HG03095 (cell line): ENCODE measurements around the gene ATP11A.
"Not testable (repeated sequence)": the region's sequence is repeated elsewhere in the genome, so short reads cannot be mapped to it uniquely, and the experiment has no call there.

ENCODE experiments used
- ATAC-seq: cut with Tn5 transposase; IDR thresholded peaks from one replicate; pipeline ENCODE4 v1.9.1; 2021; ENCODE audit warnings: moderate library complexity; ENCODE audit not compliant: unreplicated experiment

Gene ATP11A

DNA sequence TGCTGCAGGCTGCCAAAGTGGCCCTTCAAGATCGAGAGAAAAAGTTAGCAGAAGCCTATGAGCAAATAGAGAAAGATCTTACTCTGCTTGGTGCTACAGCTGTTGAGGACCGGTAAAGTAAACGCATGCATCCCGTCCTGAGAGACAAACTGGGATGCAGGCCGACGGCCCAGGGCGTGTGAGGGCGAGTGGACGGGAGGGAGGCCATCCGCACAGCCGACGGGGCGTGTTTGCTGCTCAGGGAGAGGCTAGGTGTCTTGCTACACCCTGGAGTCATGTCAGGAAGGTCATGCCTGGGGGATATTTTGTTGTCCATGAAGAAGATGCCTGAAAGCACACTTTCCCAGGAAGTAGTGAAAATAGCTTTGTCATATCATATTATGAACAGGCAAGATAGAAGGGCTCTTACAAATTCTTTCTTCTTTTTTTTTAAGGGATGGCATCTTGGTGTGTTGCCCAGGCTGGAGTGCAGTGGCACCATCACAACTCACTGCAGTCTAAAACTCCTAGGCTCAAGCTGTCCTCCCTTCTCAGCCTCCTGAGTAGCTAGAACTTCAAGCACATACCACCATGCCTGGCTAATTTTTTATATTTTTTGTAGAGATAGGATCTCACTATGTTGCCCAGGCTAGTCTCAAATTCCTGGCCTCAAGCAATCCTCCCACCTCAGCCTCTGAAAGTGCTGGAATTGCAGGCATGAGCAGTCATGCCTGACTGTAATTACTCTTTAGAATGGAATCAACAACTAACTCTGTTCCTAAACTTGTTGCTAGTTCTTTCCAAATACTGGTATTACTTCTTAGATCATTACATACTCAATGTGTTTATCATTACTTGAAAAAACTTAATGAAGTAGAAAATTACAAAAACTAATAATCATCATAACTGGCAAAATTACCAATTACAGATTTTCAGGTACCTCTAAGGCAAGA lies 161.5 kb downstream of the ATP11A start:
- ATAC-seq = no peak

DNA sequence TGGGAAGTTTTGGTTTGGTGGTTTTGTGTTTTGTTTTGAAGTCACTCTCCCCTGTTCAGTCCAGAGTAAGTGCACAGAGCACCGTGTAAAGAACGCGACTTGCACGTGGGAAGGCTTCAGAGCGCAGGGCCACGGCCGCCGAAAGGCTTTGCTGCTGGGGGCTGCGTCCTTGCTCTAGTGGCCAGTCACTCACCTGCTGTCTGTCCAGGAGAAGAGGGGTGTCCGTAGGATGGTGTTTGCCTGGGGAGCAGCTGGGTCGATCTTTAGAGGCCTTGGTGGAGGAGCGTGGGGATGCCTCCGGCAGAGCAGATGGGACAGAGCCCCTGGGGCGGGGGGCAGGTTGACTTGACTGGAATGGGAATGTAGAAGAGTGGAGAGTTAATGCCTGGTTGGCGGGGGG lies 162.6 kb downstream of the ATP11A start:
- ATAC-seq = no peak

DNA sequence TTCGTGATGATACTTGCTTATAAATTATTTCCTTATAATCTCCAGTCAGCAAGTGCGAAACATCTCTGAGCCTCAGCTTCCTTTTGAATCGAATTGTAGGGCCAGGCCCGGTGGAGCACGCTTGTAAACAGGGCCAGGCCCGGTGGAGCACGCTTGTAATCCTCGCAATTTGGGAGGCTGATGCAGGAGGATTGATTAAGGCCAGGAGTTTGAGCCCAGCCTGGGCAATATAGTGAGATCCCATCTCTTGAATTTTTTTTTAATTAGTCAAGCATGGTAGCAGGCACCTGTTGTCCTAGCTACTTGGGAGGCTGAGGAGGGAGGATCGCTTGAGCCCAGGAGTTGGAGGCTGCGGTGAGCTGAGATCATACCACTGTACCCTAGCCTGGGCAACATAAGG lies 163.0 kb downstream of the ATP11A start:
- ATAC-seq = no peak

DNA sequence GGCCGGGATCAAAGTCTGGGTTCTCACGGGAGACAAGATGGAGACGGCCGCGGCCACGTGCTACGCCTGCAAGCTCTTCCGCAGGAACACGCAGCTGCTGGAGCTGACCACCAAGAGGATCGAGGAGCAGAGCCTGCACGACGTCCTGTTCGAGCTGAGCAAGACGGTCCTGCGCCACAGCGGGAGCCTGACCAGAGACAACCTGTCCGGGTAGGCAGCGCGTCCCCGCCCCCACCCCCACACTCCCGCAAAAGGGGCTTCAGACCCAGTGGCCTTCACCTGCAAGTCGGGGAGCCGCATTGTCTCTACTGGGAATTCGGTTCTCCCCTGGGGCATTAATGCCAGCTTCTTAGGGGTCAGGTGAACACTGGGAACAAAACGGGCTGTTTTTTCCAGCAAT lies 164.5 kb downstream of the ATP11A start:
- ATAC-seq = no peak

DNA sequence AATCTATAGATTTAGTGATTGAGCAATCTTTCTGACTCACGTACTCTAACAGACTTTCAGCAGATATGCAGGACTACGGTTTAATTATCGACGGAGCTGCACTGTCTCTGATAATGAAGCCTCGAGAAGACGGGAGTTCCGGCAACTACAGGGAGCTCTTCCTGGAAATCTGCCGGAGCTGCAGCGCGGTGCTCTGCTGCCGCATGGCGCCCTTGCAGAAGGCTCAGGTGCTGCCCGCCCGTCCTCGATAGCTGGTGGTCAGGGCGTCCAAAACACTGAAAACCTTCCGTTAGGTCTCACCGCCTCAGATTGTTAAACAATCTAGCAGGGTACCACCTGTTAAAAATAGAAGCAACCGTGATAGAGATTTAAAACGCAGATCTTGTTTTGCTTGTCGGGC lies 166.0 kb downstream of the ATP11A start:
- ATAC-seq = no peak

GRCh38 chr13:112857914-112858490 lies 168.2 kb downstream of the ATP11A start:
- ATAC-seq = no peak

GRCh38 chr13:112859128-112859816 lies 169.4 kb downstream of the ATP11A start:
- ATAC-seq = no peak

- ATAC-seq = peak; percentile 98
These were observed 170.0 kb downstream of the ATP11A start for GRCh38 chr13:112859817-112860190.

DNA sequence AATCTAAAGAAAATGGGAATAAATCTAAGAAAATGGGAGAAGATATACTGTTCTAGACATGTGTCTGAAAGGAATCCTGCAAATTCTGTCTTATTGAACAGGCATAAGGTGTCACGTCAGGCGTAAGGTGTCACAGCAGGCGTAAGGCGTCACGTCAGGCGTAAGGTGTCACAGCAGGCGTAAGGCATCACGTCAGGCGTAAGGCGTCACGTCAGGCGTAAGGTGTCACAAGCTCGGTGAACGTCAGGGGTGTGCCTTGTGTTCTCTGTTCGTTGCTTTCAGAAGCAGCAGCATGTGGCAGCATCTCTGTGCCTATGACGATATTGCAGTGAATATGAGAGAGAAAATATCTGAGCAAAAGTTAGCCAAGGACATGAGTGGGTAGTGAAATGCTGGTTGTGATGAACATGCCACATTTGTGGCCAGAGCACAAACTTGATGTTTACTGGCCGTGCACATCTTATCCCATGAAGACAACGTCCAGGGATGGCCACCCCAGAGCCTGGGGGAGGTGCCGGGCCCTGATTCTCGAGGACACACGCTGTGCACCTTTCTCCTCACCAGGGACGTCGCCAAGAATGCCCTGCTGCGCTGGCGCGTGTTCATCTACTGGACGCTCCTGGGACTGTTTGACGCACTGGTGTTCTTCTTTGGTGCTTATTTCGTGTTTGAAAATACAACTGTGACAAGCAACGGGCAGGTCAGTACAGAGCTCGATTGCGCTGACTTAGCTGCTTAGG lies 172.2 kb downstream of the ATP11A start:
- ATAC-seq = no peak

DNA sequence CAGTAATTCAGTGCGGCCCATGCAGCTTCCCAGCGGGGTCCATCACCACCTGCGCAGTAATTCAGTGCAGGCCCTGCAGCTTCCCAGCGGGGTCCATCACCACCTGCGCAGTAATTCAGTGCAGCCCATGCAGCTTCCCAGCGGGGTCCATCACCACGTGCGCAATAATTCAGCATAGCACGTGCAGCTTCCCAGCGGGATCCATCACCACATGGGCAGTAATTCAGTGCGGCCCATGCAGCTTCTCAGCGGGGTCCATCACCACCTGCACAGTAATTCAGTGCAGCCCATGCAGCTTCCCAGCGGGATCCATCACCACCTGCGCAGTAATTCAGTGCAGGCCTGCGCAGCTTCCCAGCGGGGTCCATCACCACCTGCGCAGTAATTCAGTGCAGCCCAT lies 173.5 kb downstream of the ATP11A start:
- ATAC-seq = not testable (repeated sequence)

DNA sequence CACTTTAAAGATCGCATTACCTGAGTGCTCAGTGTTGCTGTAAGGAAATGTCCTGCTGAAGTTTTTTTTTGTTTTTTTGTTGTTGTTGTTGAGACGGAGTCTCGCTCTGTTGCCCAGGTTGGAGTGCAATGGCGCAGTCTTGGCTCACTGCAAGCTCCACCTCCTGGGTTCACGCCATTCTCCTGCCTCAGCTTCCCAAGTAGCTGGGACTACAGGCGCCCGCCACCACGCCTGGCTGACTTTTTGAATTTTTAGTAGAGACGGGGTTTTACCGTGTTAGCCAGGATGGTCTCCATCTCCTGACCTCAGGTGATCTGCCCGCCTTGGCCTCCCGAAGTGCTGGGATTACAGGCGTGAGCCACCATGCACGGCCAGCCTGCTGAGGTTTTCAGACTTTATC lies 175.6 kb downstream of the ATP11A start:
- not testable (repeated sequence) for ATAC-seq

DNA sequence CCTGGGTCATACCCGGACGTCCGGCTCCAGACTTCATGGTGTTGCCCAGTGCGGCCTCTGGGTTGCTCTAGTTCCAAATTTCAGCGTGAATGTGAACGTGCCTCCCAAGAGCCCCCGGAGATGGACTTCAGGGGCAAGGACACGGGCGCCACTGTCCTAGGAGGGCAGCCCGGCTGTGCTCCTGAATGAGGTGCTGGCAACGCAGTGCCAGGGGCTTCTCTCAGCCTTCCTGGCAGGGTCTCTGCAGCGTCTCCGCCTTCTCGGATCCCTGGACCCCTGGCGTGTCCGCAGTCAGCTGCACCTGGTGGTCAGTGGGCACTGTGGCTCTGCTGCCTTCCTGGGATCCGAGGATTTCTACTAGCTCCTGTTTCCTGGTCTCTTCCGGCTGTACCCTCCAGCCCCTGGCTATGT lies 177.5 kb downstream of the ATP11A start:
- ATAC-seq = no peak

DNA sequence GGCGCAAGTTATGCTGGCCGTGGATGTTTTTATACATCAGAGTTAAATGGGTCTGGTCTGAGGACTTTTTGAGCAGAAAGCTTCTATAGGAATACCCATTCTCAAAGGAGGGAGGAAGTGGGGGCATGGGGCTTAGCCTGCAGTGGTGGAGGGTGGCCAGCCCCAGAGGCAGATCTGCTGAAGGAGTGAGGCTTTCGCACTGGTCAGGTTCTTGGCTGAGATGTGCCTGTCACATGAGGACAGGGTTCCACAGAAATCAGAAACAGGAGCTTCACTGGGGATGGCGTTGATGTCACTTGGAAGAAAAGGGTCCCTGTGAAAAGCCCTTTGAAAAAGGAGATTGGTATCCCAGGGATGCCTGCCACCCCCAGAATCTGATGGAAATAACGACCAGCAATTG lies 178.5 kb downstream of the ATP11A start:
- no peak for ATAC-seq

GRCh38 chr13:112869202-112870050 lies 179.6 kb downstream of the ATP11A start:
- ATAC-seq = no peak

DNA sequence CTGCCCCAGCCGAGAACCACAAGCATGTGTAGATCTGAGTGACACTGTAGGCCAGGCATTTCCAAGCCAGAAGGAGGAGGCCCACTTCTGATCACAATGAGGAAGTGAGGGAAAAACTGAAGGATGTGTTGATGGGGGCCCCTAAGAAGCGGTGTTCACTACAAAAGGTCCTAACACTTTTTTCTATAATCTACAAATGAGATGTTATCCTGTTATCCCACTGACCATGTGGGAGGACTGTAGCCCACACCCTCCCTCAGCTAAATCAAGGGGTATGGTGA lies 180.2 kb downstream of the ATP11A start:
- no peak for ATAC-seq

DNA sequence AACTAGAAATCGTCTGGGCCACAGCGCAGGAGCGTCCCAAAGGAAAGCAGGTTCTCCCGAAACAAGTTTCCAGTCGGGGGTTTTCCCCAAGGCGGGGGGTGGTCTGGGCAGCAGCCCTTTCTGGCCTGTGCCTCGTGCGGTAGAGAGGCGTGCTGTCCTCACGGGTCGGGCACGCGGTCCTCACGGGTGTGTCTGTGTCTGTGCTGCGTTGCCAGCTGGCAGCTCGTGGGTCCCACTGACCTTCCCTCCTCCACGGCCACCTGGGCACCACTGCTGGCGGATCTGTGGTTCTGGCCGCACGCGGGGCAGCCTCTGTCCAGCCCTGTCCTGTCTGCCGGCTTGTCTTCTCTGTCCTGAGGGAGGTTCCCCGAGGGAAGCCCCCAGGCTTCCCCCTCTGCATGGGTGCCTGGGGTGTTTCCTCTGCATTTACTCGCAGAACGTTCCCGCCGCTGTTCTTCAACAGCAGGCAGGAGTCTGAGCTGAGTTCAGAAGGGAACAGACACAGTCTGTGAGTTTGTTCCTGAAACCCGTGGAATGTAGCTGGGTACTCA lies 181.0 kb downstream of the ATP11A start:
- no peak for ATAC-seq

DNA sequence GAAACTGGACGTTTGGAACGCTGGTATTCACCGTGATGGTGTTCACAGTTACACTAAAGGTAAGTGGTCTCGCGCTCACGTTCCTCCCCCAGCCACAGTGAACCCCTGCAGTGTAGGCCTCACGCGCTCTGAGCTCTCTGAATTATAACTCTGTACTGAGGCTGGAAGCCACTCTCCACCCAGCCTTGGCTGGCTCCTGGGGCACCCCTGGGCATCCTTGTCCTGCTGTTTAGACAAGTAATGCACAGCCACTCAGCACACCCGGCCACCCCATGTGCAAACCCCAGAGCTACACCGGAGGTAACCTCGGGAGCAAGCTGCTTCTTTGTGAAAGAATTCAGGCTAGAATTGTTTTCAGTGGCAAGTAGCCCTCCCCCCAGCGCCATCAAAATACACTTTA lies 181.9 kb downstream of the ATP11A start:
- ATAC-seq = no peak

GRCh38 chr13:112872657-112873631 lies 183.1 kb downstream of the ATP11A start:
- peak; percentile 39 for ATAC-seq
